ENCODE results near the gene PRKAG1. TPM values are rescaled to one million over a fixed set of nuclear protein-coding genes. Genes with fewer than 3 reads are reported as not detected.

Gene PRKAG1
- total RNA-seq, 1 experiment from 2014 or later = 80.3 TPM

- no TSS peak for BruUV-seq (replicated peaks)
- ChIA-PET CTCF (no interaction called here), POLR2A (interaction anchor here (1.8 kb wide), 1 partner anchor 11 kb away, joined by 4 read pairs; no protein-coding TSS in a partner anchor)
- intact Hi-C loops (cut with micrococcal nuclease) = no loop called here
- Mint-ChIP-seq H3K4me3 (ENCODE audit: unreplicated experiment) (no peak overlapping the region), H3K27me3 (ENCODE audit: insufficient read depth, unreplicated experiment) (no peaks in the 10 kb centered on the region), H3K36me3 (ENCODE audit: insufficient read depth, unreplicated experiment) (peaks cover 79% of the 10 kb centered on the region), H3K27ac (ENCODE audit: low read depth, unreplicated experiment) (no peak overlapping the region), H3K4me1 (ENCODE audit: insufficient read depth, unreplicated experiment) (peaks cover 3% of the 10 kb centered on the region), H3K9me3 (ENCODE audit: unreplicated experiment) (no peaks in the 10 kb centered on the region)
- no peak for TF ChIP-seq CTCF (IDR thresholded peaks at IDR 0.05; ENCODE audit: unreplicated experiment)
- DNase-seq (ENCODE audit: unreplicated experiment) = no peak
These were observed 6.0 kb upstream of the PRKAG1 start for GRCh38 chr12:49024543-49024942.

- BruUV-seq (replicated peaks) = no TSS peak
- Mint-ChIP-seq H3K4me3 (ENCODE audit: unreplicated experiment) (no peak overlapping the region), H3K9me3 (ENCODE audit: unreplicated experiment) (no peaks in the 10 kb centered on the region), H3K27me3 (ENCODE audit: insufficient read depth, unreplicated experiment) (no peaks in the 10 kb centered on the region), H3K36me3 (ENCODE audit: insufficient read depth, unreplicated experiment) (peaks cover 72% of the 10 kb centered on the region), H3K4me1 (ENCODE audit: insufficient read depth, unreplicated experiment) (peaks cover 3% of the 10 kb centered on the region), H3K27ac (ENCODE audit: low read depth, unreplicated experiment) (no peak overlapping the region)
- CTCF ChIA-PET = interaction anchor here (1.4 kb wide), 1 partner anchor 35 kb away, joined by 4 read pairs; no protein-coding TSS in a partner anchor
- intact Hi-C loops (cut with micrococcal nuclease) = no loop called here
- POLR2A ChIA-PET = interaction anchor here (1.8 kb wide), 1 partner anchor 10 kb away, joined by 4 read pairs; no protein-coding TSS in a partner anchor
- no peak for TF ChIP-seq CTCF (IDR thresholded peaks at IDR 0.05; ENCODE audit: unreplicated experiment)
- DNase-seq (ENCODE audit: unreplicated experiment) = no peak
These were observed 5.2 kb upstream of the PRKAG1 start for GRCh38 chr12:49023812-49024211.

GRCh38 chr12:49022558-49023178 is 4.1 kb upstream of the PRKAG1 start:
- no peaks in the 10 kb centered on the region for H3K27me3 Mint-ChIP-seq (ENCODE audit: insufficient read depth, unreplicated experiment)
- no peak for TF ChIP-seq CTCF (IDR thresholded peaks at IDR 0.05; ENCODE audit: unreplicated experiment)
- CTCF ChIA-PET = interaction anchor here (1.4 kb wide), 1 partner anchor 34 kb away, joined by 4 read pairs; no protein-coding TSS in a partner anchor
- no peak overlapping the region for H3K27ac Mint-ChIP-seq (ENCODE audit: low read depth, unreplicated experiment)
- intact Hi-C loops (cut with micrococcal nuclease) = no loop called here
- H3K4me1 Mint-ChIP-seq (ENCODE audit: insufficient read depth, unreplicated experiment) = peaks cover 3% of the 10 kb centered on the region
- H3K9me3 Mint-ChIP-seq (ENCODE audit: unreplicated experiment) = no peaks in the 10 kb centered on the region
- no TSS peak for BruUV-seq (replicated peaks)
- DNase-seq (ENCODE audit: unreplicated experiment) = no peak
- peaks cover 61% of the 10 kb centered on the region for H3K36me3 Mint-ChIP-seq (ENCODE audit: insufficient read depth, unreplicated experiment)
- POLR2A ChIA-PET = interaction anchor here (0.7 kb wide), 1 partner anchor 16 kb away, joined by 3 read pairs; no protein-coding TSS in a partner anchor
- H3K4me3 Mint-ChIP-seq (ENCODE audit: unreplicated experiment) = no peak overlapping the region

- Mint-ChIP-seq H3K36me3 (ENCODE audit: insufficient read depth, unreplicated experiment) (peaks cover 56% of the 10 kb centered on the region), H3K4me1 (ENCODE audit: insufficient read depth, unreplicated experiment) (peaks cover 10% of the 10 kb centered on the region), H3K9me3 (ENCODE audit: unreplicated experiment) (no peaks in the 10 kb centered on the region), H3K27me3 (ENCODE audit: insufficient read depth, unreplicated experiment) (no peaks in the 10 kb centered on the region), H3K27ac (ENCODE audit: low read depth, unreplicated experiment) (no peak overlapping the region), H3K4me3 (ENCODE audit: unreplicated experiment) (no peak overlapping the region)
- ChIA-PET POLR2A (interaction anchor here (0.6 to 1.0 kb wide), 2 partner anchors 13 to 112 kb away, joined by 3 read pairs; no protein-coding TSS in a partner anchor), CTCF (no interaction called here)
- DNase-seq (ENCODE audit: unreplicated experiment) = no peak
- BruUV-seq (replicated peaks) = no TSS peak
- intact Hi-C loops (cut with micrococcal nuclease) = no loop called here
- TF ChIP-seq CTCF (IDR thresholded peaks at IDR 0.05; ENCODE audit: unreplicated experiment) = no peak
These were observed 2.8 kb upstream of the PRKAG1 start for GRCh38 chr12:49021292-49021915.

Data from MCF 10A (cell line).